Upper lobe of left lung (tissue), 4 donors: ENCODE results near the gene PYCR2.

Experiments used
- POLR2A ChIP-seq, 4 donors: fragments of 450-650 bp; IDR thresholded peaks; one replicate each; pipeline ENCODE4 v1.5.1; 2016 to 2017; ENCODE audit warnings: antibody characterized with exemption in 4 of 4, mild to moderate bottlenecking in 2 of 4
- POLR2AphosphoS5 ChIP-seq, 2 donors: sonication (generic); formaldehyde crosslinking; IDR thresholded peaks; one replicate each; pipeline ENCODE4 v1.5.1; 2017; ENCODE audit warnings: antibody characterized with exemption in 2 of 2
- TF ChIP-seq, protein P1 (sequence below), 6 experiments: fragments of 450-650 bp in 4 of 6; fragments of 200-600 bp in 2 of 6; sonication (generic) in 2 of 6; IDR thresholded peaks; one replicate each; pipeline ENCODE4 v1.5.1; 2016 to 2019; ENCODE audit warnings: antibody characterized with exemption in 6 of 6

DNA sequence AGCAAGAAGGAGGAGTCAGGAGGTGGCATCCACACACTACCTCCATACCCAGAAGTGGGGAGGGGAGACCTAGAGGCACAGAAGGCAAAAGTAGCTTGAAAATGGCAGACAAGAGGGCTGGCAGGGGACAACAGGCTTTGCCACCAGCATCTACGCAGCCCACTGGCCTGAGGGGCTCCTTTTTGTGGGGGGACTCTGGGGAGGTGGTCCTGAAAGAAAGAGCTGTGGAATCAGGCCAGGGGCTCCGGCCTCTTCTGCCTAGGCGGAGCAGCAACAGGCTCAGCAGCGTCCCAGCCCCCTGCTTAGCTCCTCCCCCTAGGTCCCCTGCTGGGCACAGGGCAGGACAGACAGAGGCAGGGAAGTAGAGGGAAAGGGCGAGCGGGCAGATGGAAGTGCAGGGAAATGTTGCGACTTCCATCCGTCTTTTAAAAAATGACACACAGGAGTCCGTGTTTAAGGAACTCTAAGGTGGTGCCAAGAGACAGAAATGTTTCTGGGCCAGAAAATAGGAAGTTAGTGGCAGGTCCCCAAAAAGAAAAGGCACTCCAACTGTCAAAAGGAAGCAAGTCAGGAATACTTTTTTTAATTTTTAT lies 27.0 kb upstream of the PYCR2 start:
- TF ChIP-seq, protein P1, sequence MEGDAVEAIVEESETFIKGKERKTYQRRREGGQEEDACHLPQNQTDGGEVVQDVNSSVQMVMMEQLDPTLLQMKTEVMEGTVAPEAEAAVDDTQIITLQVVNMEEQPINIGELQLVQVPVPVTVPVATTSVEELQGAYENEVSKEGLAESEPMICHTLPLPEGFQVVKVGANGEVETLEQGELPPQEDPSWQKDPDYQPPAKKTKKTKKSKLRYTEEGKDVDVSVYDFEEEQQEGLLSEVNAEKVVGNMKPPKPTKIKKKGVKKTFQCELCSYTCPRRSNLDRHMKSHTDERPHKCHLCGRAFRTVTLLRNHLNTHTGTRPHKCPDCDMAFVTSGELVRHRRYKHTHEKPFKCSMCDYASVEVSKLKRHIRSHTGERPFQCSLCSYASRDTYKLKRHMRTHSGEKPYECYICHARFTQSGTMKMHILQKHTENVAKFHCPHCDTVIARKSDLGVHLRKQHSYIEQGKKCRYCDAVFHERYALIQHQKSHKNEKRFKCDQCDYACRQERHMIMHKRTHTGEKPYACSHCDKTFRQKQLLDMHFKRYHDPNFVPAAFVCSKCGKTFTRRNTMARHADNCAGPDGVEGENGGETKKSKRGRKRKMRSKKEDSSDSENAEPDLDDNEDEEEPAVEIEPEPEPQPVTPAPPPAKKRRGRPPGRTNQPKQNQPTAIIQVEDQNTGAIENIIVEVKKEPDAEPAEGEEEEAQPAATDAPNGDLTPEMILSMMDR (IDR thresholded peaks at IDR 0.05): no peak
- TF ChIP-seq POLR2A (IDR thresholded peaks at IDR 0.05) (no peak), POLR2AphosphoS5 (IDR thresholded peaks at IDR 0.05) (no peak)
